ENCODE measurements around the gene HTD2.

DNA sequence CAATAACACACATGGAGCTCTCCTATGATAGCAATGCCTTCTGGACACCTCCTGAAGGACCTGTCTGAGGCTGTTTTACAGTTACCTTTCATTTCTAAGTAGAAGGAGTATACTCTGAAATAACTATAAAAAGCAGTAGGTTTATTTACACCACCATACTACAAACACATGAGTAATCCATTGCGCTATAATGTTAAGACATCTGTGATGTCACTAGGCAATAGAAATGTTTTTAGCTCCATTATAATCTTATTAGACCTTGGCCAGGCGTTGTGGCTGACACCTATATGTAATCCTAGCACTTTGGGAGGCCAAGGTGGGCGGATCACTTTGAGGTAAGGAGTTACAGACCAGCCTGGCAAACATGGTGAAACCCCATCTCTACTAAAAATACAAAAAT is 51.1 kb downstream of the HTD2 start:
- TF ChIP-seq, protein P1, sequence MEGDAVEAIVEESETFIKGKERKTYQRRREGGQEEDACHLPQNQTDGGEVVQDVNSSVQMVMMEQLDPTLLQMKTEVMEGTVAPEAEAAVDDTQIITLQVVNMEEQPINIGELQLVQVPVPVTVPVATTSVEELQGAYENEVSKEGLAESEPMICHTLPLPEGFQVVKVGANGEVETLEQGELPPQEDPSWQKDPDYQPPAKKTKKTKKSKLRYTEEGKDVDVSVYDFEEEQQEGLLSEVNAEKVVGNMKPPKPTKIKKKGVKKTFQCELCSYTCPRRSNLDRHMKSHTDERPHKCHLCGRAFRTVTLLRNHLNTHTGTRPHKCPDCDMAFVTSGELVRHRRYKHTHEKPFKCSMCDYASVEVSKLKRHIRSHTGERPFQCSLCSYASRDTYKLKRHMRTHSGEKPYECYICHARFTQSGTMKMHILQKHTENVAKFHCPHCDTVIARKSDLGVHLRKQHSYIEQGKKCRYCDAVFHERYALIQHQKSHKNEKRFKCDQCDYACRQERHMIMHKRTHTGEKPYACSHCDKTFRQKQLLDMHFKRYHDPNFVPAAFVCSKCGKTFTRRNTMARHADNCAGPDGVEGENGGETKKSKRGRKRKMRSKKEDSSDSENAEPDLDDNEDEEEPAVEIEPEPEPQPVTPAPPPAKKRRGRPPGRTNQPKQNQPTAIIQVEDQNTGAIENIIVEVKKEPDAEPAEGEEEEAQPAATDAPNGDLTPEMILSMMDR (IDR thresholded peaks at IDR 0.05), result no peak
- TF ChIP-seq ZFX (IDR thresholded peaks at IDR 0.05; ENCODE audit: borderline replicate concordance), result no peak

Data from 22Rv1 (cell line).